GM19467 (cell line): Measurements from ENCODE around the gene SSB.
"Not testable (repeated sequence)": the region's sequence is repeated elsewhere in the genome, so short reads cannot be mapped to it uniquely, and the experiment has no call there.

Source experiments
- ATAC-seq: cut with Tn5 transposase; IDR thresholded peaks from one replicate; pipeline ENCODE4 v1.9.1; 2021; ENCODE audit warnings: mild to moderate bottlenecking, moderate library complexity; ENCODE audit not compliant: unreplicated experiment

The SSB gene

GRCh38 chr2:169827272-169828140, 28.8 kb downstream of the SSB start, which contains the start of gene UBR3:
TSS of gene UBR3 (plus strand) at chr2:169827454. CDS start at chr2:169827508, 54 bp downstream.
- peak; percentile 76 for ATAC-seq

- ATAC-seq, result no peak
These were observed 29.6 kb downstream of the SSB start for GRCh38 chr2:169828141-169828811.

- ATAC-seq, result no peak
These were observed 35.7 kb downstream of the SSB start for GRCh38 chr2:169834401-169834800.

- ATAC-seq, result no peak
These were observed 40.2 kb downstream of the SSB start for GRCh38 chr2:169838743-169839489.

GRCh38 chr2:169839954-169840746, 41.5 kb downstream of the SSB start:
- ATAC-seq, result no peak

- no peak for ATAC-seq
These were observed 42.1 kb downstream of the SSB start for GRCh38 chr2:169840747-169841142.

GRCh38 chr2:169841625-169842024, 43.0 kb downstream of the SSB start:
- ATAC-seq, result not testable (repeated sequence)

GRCh38 chr2:169845016-169845415, 46.3 kb downstream of the SSB start:
- ATAC-seq, result no peak

- not testable (repeated sequence) for ATAC-seq
These were observed 50.5 kb downstream of the SSB start for GRCh38 chr2:169848959-169849693.

- no peak for ATAC-seq
These were observed 51.0 kb downstream of the SSB start for GRCh38 chr2:169849710-169850109.

GRCh38 chr2:169853041-169853668, 54.5 kb downstream of the SSB start:
- ATAC-seq, result no peak

GRCh38 chr2:169855281-169856258, 56.9 kb downstream of the SSB start:
- not testable (repeated sequence) for ATAC-seq

- no peak for ATAC-seq
These were observed 60.8 kb downstream of the SSB start for GRCh38 chr2:169859423-169859822.

- ATAC-seq, result no peak
These were observed 61.5 kb downstream of the SSB start for GRCh38 chr2:169860149-169860548.
